ENCODE data around the gene UROC1.

DNA sequence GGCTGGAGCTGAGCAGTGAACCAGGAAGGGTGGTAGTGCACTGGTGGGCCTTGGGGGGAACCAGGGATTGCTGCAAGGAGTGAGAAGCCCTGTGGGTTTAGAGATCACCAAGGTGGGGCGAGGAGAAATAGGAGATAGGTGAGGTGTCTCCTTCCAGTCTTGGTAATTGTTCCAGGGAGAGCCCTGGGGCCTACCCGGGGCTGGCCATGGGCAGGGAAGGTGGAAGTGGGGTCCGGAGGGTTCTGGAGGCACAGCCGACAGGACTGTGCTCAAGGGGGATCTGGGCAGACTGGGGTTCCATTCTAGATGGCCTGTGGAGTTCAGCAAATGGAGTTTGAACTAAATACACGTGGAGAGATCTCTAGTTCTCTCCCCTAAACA, 10.8 kb upstream of the UROC1 start:
- TF ChIP-seq EP300 (IDR thresholded peaks at IDR 0.05) (no peak), POLR2AphosphoS5 (IDR thresholded peaks at IDR 0.05) (no peak), POLR2A (IDR thresholded peaks at IDR 0.05) (no peak)
- TF ChIP-seq, protein P1, sequence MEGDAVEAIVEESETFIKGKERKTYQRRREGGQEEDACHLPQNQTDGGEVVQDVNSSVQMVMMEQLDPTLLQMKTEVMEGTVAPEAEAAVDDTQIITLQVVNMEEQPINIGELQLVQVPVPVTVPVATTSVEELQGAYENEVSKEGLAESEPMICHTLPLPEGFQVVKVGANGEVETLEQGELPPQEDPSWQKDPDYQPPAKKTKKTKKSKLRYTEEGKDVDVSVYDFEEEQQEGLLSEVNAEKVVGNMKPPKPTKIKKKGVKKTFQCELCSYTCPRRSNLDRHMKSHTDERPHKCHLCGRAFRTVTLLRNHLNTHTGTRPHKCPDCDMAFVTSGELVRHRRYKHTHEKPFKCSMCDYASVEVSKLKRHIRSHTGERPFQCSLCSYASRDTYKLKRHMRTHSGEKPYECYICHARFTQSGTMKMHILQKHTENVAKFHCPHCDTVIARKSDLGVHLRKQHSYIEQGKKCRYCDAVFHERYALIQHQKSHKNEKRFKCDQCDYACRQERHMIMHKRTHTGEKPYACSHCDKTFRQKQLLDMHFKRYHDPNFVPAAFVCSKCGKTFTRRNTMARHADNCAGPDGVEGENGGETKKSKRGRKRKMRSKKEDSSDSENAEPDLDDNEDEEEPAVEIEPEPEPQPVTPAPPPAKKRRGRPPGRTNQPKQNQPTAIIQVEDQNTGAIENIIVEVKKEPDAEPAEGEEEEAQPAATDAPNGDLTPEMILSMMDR (IDR thresholded peaks at IDR 0.05) = no peak

Data from stomach (tissue), 4 donors.